Heart left ventricle (tissue), 16 donors: Measurements from ENCODE around the gene SH3BP4. TPM values are rescaled to one million over a fixed set of nuclear protein-coding genes. Genes with fewer than 3 reads are reported as not detected.
A peak's percentile ranks its signal among the peaks of the same experiment; 100 is the strongest.

ENCODE experiments used
- ATAC-seq, 4 donors: fragments of 200-7000 bp; cut with Tn5 transposase; one replicate each; pipeline ENCODE4 v1.9.1; 2020 to 2022; ENCODE audit warnings: moderate library complexity in 4 of 4, mild to moderate bottlenecking in 3 of 4, moderate number of reproducible peaks in 1 of 4
- DNase-seq, 5 donors: peaks; one replicate each; pipeline ENCODE4 v3.0.0-alpha.2; 2020
- H3K27ac ChIP-seq, 12 donors: fragments of 200-600 bp; sonication (generic) in 4 of 12; one replicate each; pipeline versions ENCODE4 v1.5.0 to v1.8.0; 2016 to 2022; ENCODE audit warnings: mild to moderate bottlenecking in 2 of 12
- H3K27me3 ChIP-seq, 9 donors: fragments of 200-600 bp; sonication (generic) in 2 of 9; one replicate each; pipeline versions ENCODE4 v1.5.1 to v1.8.0; 2016 to 2022; ENCODE audit warnings: mild to moderate bottlenecking in 3 of 9
- H3K36me3 ChIP-seq, 9 donors: fragments of 200-600 bp; sonication (generic) in 2 of 9; one replicate each; pipeline versions ENCODE4 v1.5.0 to v1.8.0; 2018 to 2022; ENCODE audit warnings: mild to moderate bottlenecking in 2 of 9
- H3K4me1 ChIP-seq, 12 donors: fragments of 200-600 bp; sonication (generic) in 4 of 12; one replicate each; pipeline versions ENCODE4 v1.5.0 to v1.8.0; 2016 to 2022; ENCODE audit warnings: mild to moderate bottlenecking in 3 of 12
- H3K4me3 ChIP-seq, 12 donors: fragments of 200-600 bp; sonication (generic) in 4 of 12; one replicate each; pipeline versions ENCODE4 v1.5.0 to v1.8.0; 2017 to 2022; ENCODE audit warnings: mild to moderate bottlenecking in 9 of 12, moderate library complexity in 4 of 12
- H3K9me3 ChIP-seq, 12 donors: fragments of 200-600 bp; sonication (generic) in 4 of 12; one replicate each; pipeline versions ENCODE4 v1.5.0 to v1.8.0; 2016 to 2022; ENCODE audit warnings: mild to moderate bottlenecking in 1 of 12
- POLR2A ChIP-seq, 2 donors: fragments of 450-650 bp; IDR thresholded peaks; one replicate each; pipeline ENCODE4 v1.6.1; 2017; ENCODE audit warnings: antibody characterized with exemption in 2 of 2, mild to moderate bottlenecking in 2 of 2, moderate library complexity in 2 of 2
- WGBS, 4 donors: extraction: QIAGEN DNeasy Blood & Tissue Kit in 2 of 4; methylation state at CpG; one replicate each; pipeline versions ENCODE4 v1.1.5 to v1.1.7; 2013 to 2018; 5-methylcytosine and 5-hydroxymethylcytosine counted together
- intact Hi-C, 10 donors: fragments of 100-400 bp; cut with DNase I; formaldehyde crosslinking; loops; one replicate each; pipeline versions ENCODE4 v1.11.1 to v1.14.2; 2022
- polyA plus RNA-seq, 2 donors: library from polyadenylated mRNA; stranded (reverse); fragments of 200-250 nt; gene quantifications; one replicate each; pipeline ENCODE4 v1.2.3, GENCODE V29; 2013
- total RNA-seq, 9 donors: library from RNA; depleted of rRNA in 2 of 9; stranded (reverse); fragments of >200 nt in 2 of 9; fragmentation: NEBNext Ultra II Directional in 3 of 9; extraction: Animal tissue kit (Norgen Biotek cat#: 25700) in 3 of 9; gene quantifications; one replicate each; pipeline versions ENCODE4 v1.1.0 to v1.2.4, GENCODE V29; 2016 to 2023
- TF ChIP-seq, protein P1 (sequence below), 12 donors: fragments of 200-600 bp; sonication (generic) in 4 of 12; IDR thresholded peaks; one replicate each; pipeline versions ENCODE4 v1.5.0 to v1.8.0; 2018 to 2022; ENCODE audit warnings: antibody characterized with exemption in 12 of 12, mild to moderate bottlenecking in 5 of 12
- donor health status: ischemic (EF 13 %, LVEDD 7.1; RV severe dilation, severe dysfunction).
- donor health status: healthy with polysubstance abuse.
- donor health status: DM: no; HTN: yes; CAD: no.
- donor health status: DM: no; HTN: no; CAD: no.
- donor health status: ischemic (EF 25% LVEDD 6.9; RV normal size, moderate dysfunction).
- donor health status: ischemic (EF 25% LVEDD 5.7; RV mildly dilated, moderate dysfunction).
- donor health status: healthy.
- donor health status: DM: yes; HTN: yes; CAD: no.
- donor health status: ischemic (EF 35%, LVEDD 5.7; RV mildly dilated, moderate dysfunction).
- donor health status: nonischemic (EF 11% LVEDD 7.7; RV severe dilation, severe dysfunction).
- donor health status: DM: yes; HTN: yes; CAD: no.
- donor health status: PGD.
- donor health status: ischemic (EF 29% LVEDD 5.4; RV normal size, mild dysfunction).
- donor health status: nonischemic (EF 23%, LVEDD 6.1; RV moderate dilation, normal function).

Gene SH3BP4
- total and polyA plus RNA-seq, 11 donors = 5.4 to 33.5 (median 12.4) TPM

GRCh38 chr2:234993541-234993981 lies 41.7 kb downstream of the SH3BP4 start:
- TF ChIP-seq, protein P1, sequence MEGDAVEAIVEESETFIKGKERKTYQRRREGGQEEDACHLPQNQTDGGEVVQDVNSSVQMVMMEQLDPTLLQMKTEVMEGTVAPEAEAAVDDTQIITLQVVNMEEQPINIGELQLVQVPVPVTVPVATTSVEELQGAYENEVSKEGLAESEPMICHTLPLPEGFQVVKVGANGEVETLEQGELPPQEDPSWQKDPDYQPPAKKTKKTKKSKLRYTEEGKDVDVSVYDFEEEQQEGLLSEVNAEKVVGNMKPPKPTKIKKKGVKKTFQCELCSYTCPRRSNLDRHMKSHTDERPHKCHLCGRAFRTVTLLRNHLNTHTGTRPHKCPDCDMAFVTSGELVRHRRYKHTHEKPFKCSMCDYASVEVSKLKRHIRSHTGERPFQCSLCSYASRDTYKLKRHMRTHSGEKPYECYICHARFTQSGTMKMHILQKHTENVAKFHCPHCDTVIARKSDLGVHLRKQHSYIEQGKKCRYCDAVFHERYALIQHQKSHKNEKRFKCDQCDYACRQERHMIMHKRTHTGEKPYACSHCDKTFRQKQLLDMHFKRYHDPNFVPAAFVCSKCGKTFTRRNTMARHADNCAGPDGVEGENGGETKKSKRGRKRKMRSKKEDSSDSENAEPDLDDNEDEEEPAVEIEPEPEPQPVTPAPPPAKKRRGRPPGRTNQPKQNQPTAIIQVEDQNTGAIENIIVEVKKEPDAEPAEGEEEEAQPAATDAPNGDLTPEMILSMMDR (IDR thresholded peaks at IDR 0.05) = no peak
- no peak for TF ChIP-seq POLR2A (IDR thresholded peaks at IDR 0.05)
- Histone ChIP-seq H3K4me1 (peaks cover 0 to 64% (median 18%) of the 10 kb centered on the region in 12 donors), H3K27me3 (no peaks in the 10 kb centered on the region), H3K27ac (no peak overlapping the region), H3K9me3 (no peaks in the 10 kb centered on the region), H3K36me3 (peaks cover 0 to 16% (median 7%) of the 10 kb centered on the region in 9 donors), H3K4me3 (no peak overlapping the region)
- intact Hi-C loops = loop anchor here in 1 of 10 donors (5.0 kb wide), 1 partner anchor 41 kb away; the partner anchor contains the start of gene SH3BP4
- DNase-seq (no peak), ATAC-seq (peak in 1 of 4 donors; percentile 21)
- 87 to 89% (median 88%) methylated on average over 11 of the region's 11 CpGs for WGBS, 4 donors

DNA sequence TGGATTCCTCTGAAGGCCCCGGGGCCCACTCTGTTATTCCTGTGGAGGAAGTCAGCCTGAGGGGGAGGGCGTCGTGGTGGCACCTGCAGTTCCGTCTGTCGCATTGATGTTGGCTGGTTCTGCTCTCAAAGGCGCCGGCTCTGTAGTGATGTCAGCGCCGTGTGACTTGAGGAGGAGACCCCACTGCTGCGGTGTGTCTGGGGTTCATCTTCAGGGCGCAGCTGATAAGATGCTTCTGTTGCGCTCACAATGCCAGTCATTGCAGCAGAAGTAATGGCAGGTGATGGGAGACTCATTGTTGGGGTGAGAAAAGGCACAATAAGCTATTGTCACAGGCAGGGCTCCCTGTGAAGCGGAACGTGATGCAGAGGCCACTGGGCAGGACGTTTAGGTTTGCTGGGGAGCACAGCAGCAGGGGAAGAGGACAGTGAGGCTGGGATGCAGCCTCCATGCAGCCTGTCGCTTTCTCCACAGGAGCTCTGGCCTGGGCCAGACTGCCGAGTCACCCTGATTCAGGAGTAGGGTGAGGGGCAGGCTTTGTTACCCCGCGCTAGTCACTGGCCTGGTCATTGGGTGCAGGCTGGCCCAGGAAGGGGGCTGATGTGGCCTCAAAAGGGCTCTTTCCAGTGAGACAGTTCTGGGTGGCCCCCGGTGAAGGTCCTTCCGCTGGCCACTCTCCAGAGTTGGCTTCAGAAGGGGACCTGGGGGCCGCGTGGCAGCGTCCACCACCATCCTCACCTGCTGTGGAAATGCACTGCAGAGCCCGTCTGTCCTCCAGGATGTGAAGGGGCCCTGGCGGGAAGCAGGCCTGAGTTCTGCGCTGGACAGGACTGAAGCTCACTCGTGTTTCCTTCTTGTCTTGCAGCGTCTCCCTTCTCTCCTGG lies 42.9 kb downstream of the SH3BP4 start:
- TF ChIP-seq, protein P1 (IDR thresholded peaks at IDR 0.05) = no peak
- TF ChIP-seq POLR2A (IDR thresholded peaks at IDR 0.05) = no peak
- DNase-seq (no peak), ATAC-seq (no peak)
- Histone ChIP-seq H3K4me3 (no peak overlapping the region), H3K36me3 (peaks cover 0 to 16% (median 7%) of the 10 kb centered on the region in 9 donors), H3K27ac (no peak overlapping the region), H3K9me3 (no peaks in the 10 kb centered on the region), H3K27me3 (no peaks in the 10 kb centered on the region), H3K4me1 (peaks cover 0 to 54% (median 18%) of the 10 kb centered on the region in 12 donors)
- intact Hi-C loops = loop anchor here in 1 of 10 donors (5.0 kb wide), 1 partner anchor 42 kb away; the partner anchor contains the start of gene SH3BP4
- 89 to 93% (median 90%) methylated on average over 28 to 29 of the region's 29 CpGs for WGBS, 4 donors

- WGBS, 4 donors = 84 to 89% (median 88%) methylated on average over 21 to 24 of the region's 24 CpGs
- DNase-seq (peak in 1 of 5 donors; percentile 57), ATAC-seq (no peak)
- peaks cover 0 to 49% (median 15%) of the 10 kb centered on the region in 12 donors for H3K4me1 ChIP-seq
- intact Hi-C loops = no loop called here
- TF ChIP-seq, protein P1 (IDR thresholded peaks at IDR 0.05) = no peak
- no peak for TF ChIP-seq POLR2A (IDR thresholded peaks at IDR 0.05)
- peaks cover 0 to 16% (median 7%) of the 10 kb centered on the region in 9 donors for H3K36me3 ChIP-seq
- H3K27ac ChIP-seq = no peak overlapping the region
- no peak overlapping the region for H3K4me3 ChIP-seq
- no peaks in the 10 kb centered on the region for H3K27me3 ChIP-seq
- no peaks in the 10 kb centered on the region for H3K9me3 ChIP-seq
These were observed 43.7 kb downstream of the SH3BP4 start for GRCh38 chr2:234995332-234996068.
